NT2/D1 (cell line): ENCODE results near the gene MYZAP.

ENCODE experiments used
- SUZ12 ChIP-seq: IDR thresholded peaks from 2 replicates; pipeline ENCODE4 v1.6.1; 2011; ENCODE audit not compliant: insufficient read length, insufficient read depth; ENCODE audit errors: extremely low read depth
- YY1 ChIP-seq: IDR thresholded peaks from 2 replicates; pipeline ENCODE4 v1.6.1; 2011; ENCODE audit not compliant: insufficient read length, insufficient read depth
- ZNF274 ChIP-seq: IDR thresholded peaks from 2 replicates; pipeline ENCODE4 v1.6.1; 2011; ENCODE audit warnings: mild to moderate bottlenecking, low read depth, low read length

GRCh38 chr15:57662802-57663201 lies 71.1 kb downstream of the MYZAP start:
- TF ChIP-seq YY1 (no peak), SUZ12 (no peak), ZNF274 (no peak)
